T-helper 2 cell (primary cell): ENCODE data around the gene UBE2J2.
"Not testable (repeated sequence)": the region's sequence is repeated elsewhere in the genome, so short reads cannot be mapped to it uniquely, and the experiment has no call there.

Source experiments
- DNase-seq, 5 experiments: peaks; one replicate each; pipeline versions ENCODE4 v3.0.0 to v3.0.0-alpha.2; 2012 to 2022
- total RNA-seq, 2 donors: gene quantifications; one replicate each; lab custom pipeline; 2026; lab: John Stamatoyannopoulos, UW

UBE2J2 gene
- 32.3 to 32.7 reads per million in 2 donors for total RNA-seq

DNA sequence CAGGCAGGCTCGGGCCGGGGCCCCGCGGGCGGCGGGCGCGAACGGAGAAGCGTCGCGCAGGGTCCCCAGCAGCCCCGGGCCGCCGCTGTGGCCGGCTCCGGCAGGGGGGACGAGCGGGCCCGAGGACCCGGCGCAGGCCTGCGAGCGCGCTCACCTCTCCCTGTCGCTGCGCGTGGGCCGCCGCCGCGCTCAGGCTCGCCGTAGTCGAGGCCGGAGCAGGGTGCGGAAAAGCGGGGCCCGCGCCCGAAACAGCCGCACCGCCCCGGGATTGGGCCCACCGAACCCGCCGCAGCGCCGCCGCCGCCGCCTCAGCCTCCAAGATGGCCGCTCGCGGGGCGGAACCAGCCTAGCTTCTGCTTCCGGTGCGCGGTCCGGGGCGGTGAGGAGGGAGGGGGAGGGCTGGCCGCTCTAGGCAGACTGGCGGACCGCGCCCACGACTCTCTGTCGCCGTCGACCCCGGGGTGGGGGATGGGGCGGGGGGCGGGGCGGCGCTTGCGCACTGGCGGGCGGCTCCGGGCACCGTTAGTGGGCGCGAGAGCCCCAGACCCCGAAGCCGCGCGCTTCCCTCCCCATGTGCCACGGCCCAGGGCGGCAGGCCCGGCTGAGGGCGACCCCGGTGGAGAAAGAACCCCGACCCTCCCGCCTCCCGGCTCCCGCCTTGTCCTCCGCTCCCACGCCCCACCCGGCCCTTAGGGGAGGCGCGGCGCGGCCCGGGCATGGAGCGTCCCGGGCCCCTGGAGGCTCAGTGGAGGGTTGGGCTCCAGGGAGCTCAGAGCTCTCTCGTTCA lies at the start of gene UBE2J2:
Gene UBE2J2 (minus strand): TSS at position 343 of the 787 bp plus-strand sequence. CDS start 5,862 bp downstream, outside the sequence.
- peak; percentile 83 to 97 (median 89) for DNase-seq

DNA sequence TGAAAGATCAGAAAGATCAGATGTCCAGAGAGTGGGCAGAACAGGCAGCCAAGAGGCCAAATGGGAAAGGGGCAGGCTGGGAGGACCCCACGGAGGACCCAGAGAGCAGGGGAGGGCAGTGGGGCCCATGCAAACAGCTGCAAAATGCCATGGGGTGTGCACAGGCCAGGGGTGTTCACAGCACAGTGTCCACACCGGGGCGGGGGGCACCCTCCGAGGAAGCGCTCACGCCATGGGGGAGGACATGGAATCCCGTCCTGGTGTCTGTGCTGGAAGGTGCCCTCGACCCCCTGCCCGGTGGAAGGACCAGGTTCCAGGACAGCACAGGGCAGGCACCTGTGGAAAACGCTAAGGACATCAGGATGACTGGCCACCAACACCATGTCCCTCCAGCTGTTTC lies 49.3 kb upstream of the UBE2J2 start:
- DNase-seq, result no peak

DNA sequence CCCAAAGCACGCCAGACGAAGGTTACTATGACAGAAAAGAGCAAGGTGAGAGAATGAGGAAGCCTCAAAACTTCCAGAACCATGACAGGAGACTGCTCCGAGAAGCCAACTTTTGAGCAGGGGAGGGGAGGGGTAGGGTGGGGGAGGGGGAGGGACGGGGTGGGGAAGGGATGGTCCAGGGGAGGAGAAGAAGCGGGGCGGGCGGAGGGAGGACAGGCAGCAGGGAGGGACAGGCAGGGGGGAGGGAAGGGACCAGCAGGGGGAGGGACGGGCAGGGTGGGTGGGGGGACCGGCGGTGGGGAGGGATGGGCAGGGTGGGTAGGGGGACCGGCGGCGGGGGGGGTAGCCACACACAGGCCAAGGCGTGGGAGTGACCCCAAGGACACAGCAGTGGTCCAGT lies 48.8 kb upstream of the UBE2J2 start:
- DNase-seq, result no peak

DNA sequence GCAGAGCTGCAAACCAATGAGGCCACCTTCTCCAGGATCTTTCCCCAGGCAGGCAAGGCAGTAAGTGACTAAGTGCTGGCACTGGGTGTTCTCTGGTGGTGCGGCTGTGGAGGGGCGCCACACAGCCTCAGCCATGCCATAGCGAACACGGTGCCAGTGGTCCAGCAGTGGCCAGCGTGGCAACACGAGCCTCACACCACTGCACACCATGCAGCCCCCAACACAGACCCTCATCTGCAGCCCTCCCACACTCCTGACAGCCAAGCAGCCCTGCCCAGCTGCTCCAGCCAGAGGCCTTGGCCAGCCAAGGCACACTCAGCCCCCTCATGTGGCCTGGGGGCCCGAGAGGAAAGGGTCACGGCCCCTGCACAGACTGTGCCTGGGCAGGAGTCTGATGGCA lies 47.8 kb upstream of the UBE2J2 start:
- DNase-seq, result no peak

DNA sequence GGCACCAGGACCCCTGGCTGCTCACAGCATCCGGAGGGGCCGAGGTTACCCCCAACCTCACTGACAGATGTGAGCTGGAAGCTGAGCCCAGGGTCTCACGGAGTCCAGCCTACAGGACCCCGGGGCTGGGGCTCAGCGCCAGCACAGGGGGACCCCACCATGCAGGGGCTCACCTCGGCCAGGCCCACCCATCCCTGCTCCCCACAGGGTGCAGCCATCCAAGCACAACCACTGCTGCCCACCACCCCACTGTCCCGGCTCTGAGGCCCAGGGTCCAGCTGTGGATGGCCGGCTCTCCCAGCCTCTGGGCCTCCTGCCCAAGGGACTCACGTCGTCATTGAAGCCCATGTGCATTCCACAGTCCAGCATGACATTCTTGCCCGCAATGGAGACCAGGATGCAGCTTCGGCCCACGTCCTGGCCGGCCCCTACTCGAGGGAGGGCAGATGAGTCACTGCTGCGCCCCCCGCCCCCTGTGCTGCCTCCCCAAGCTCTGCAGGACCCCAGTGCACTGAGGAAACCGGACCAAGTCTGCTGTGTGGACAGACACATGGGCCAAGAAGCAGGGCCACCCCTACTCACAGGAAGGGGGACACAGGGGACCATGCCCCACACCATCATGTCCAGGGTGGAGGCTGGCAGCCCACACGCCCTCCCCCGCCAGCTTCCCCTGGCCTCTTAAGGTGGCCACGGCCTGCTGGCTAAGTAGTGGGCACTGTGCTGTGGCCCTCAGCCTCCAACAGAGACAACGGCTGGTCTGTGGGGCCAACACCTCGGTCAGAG lies 47.2 kb upstream of the UBE2J2 start:
- DNase-seq, result no peak

DNA sequence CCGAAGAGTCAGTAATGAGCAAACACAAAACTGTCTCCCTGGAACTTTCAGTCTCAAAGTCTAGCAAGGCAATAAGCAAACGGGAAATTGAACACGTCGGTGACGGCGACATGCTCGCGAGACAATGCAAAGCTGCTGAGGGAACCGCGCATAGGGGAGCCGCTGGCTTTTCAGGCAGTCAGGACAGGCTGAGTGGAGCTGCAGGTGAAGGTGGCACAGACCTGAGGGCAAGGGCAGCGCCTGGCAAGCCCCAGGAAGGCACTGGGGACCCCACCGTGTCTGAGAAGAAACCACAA lies 45.9 kb upstream of the UBE2J2 start:
- DNase-seq, result no peak

DNA sequence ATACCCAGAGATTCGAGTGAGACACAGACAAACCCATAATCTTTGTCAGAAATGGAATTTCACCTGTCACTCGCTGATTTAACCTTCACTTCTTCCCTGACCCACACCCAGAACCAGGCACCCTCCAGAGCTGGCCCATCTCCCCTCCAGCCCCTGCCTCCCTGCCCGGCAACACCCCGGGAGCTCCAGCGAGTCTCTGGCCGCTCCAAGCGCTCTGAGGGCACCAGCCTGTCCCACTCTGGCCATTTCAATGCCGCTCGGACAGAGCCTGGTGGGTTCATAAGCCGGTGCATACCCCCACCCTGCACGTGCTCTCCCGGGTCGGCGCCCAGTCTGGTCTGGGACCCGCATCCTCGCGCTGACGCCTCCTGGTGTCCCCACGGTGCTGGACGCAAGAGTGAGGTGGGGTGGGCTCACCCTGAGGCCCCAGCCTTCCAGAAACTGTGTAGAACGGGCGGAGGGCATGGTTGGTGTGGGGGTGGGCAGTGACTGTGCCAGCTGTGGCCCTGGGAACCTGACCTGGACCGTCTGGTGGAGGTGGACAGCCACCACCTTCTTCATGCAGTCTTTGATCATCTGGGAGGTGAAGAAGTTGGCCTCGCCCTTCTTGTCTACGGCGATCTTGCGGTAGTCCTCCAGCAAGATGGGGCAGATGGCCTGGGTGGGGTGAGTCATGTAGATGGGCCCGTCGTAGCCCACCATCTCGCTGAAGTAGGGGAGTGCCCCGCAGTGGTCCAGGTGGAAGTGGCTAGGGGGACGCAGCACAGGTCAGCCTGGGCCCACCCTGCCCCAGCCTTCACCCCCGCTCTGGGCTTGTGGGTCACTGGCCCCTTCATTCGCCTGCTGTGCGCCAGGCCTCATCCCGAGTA lies 45.4 kb upstream of the UBE2J2 start:
- DNase-seq, result no peak

DNA sequence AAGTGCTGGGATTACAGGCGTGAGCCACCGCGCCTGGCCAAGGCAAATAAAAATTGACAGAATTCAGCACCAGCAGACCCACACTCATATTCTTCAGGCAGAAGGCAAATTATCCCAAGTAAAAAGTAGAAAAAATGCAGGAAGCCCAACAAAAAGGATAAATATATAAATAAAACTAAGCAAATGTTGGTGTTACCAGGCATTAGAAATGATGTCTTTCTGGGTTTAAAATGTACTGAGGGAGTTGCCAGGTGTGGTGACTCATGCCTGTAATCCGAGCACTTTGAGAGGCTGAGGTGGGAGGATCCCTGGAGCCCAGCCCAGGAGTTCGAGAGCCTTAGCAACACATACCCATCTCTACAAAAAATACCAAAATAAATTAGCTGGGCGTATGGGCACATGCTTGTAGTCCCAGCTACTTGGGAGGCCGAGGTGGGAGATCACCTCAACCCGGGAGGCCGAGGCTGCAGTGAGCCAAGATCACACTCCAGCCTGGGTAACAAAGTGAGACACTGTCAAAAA lies 44.5 kb upstream of the UBE2J2 start:
- no peak for DNase-seq

DNA sequence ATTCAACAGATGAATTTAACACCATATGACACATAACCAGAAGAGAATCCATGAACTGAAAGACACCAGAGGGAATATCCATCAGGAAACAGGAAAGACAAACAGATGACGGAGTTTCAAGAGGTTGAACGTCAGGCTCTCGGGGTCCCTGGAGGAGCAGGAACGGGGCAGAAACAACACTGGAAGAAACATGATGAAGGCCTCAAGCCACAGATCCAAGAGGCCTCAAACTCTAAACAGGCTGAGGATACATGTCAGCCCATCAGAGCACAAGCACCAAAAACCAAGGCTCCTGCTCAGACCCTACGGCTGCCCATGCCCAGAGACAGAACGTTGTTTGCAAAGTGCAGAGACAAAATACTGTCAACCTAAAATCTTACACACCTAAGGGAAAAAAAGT lies 43.8 kb upstream of the UBE2J2 start:
- DNase-seq, result no peak

DNA sequence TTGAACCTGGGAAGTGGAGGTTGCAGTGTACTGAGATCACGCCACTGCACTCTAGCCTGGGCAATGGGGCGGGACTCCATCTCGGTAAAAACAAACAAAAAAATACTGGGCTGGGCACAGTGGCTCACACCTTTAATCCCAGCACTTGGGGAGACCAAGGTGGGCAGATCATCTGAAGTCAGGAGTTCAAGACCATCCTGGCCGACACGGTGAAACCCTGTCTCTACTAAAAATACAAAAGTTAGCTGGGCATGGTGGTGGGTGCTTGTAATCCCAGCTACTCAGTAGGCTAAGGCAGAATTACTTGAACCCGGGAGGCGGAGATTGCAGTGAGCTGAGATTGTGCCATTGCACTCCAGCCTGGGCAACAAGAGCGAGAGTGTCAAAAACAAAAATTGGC lies 42.5 kb upstream of the UBE2J2 start:
- DNase-seq, result not testable (repeated sequence)

DNA sequence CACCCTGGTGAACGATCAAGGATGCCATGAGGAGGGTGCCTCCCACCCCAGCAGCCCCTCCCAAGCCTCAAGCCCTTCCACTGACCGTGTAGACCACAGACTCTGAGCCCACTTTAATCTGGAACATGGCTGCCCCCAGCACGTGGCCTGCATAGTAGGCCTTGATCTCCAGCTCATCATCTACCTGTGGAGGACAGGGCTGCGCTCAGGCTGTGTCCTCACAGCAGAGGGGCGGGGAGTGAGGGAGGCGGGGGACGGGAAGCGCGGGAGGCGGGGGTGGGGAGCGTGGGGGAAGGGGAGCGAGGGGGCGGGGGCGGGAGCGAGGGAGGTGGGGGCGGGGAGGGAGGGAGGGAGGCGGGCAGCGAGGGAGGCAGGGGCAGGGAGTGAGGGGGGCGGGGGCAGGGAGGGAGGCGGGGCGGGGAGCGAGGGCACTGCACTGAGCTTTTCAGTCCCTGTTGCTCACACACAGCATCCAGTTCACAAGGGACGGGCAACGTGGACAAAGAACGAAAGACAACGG lies 41.8 kb upstream of the UBE2J2 start:
- DNase-seq, result no peak

DNA sequence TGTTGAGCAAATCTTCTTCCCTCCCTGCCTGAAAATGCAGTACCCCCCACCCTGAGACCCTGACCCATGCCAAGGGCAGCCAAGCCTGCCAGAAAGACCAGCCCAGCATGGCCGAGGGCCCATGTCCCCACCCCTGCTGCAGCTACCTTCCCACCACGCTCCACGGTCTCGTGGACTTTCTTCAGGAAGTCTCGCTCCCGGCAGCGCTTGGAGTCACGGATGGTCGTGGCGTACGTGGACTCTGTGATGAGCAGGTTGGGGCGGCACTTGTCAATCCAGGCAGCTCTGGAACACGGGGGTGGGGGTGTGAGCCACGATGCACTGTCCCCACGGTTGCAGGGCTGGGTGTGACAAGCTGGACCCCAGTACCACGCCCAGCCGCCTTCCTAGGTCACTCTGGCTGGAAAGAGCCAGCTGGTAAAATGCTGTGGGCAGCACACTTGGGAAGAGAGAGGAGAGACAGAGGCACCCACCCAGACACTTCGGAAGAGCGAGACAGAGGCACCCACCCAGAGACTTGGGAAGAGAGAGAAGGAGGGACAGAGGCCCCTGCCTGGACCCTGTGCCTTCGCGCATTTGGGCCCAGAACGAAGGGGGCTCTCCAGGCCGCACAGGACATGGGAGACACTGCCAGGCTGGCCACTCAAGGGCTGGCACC lies 41.2 kb upstream of the UBE2J2 start:
- DNase-seq, result no peak

DNA sequence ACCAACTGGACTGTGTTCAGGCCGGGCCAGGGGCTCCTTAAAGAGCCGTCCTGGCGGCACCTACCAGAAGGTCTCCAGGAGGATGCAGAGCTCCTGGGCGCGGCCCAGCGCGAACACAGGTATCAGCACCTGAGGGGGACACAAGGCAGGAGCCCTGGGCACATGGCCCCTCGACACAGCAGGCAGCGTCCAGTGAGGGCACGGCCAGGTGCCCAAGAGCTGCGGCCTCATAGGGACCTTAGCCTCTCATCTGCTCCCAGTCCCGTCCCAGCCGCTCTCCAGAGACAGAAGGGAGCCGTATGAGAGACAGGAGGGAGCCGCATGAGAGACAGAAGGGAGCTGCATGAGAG lies 40.6 kb upstream of the UBE2J2 start:
- no peak for DNase-seq

DNA sequence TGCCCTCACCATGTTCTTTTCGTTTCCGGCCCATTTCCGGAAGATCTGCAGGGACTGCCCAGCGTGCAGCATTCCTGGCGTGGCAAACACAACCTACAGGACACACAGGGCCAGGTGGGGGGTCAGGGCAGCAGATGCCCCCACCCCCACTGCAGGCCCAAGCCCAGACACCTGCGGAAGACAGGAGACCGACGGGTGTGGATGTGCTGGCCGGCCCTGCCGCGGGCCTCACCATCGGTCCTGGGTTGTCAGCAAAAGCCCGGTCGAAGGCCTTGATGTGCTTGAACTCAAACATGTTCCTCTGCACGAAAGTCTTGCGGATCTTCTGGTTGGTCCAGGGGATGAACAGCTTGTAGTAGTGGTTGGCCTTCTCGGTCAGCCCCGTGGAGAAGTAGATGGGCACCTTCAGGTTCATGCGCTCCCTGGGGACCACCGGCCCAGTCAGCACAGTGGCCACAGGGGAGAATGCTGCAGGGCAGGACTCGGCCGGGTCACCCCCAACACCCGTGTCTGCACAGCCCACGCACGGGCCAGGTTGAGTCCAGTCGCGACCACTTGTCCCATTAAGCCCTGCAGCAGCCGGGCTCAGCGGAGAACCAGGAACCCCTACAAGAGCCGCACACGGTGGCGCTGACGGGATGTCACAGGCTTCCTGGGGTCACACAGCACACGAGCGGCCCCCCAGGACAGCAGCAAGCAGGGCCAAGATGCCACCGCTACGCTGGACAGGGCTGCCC lies 40.0 kb upstream of the UBE2J2 start:
- DNase-seq, result no peak

DNA sequence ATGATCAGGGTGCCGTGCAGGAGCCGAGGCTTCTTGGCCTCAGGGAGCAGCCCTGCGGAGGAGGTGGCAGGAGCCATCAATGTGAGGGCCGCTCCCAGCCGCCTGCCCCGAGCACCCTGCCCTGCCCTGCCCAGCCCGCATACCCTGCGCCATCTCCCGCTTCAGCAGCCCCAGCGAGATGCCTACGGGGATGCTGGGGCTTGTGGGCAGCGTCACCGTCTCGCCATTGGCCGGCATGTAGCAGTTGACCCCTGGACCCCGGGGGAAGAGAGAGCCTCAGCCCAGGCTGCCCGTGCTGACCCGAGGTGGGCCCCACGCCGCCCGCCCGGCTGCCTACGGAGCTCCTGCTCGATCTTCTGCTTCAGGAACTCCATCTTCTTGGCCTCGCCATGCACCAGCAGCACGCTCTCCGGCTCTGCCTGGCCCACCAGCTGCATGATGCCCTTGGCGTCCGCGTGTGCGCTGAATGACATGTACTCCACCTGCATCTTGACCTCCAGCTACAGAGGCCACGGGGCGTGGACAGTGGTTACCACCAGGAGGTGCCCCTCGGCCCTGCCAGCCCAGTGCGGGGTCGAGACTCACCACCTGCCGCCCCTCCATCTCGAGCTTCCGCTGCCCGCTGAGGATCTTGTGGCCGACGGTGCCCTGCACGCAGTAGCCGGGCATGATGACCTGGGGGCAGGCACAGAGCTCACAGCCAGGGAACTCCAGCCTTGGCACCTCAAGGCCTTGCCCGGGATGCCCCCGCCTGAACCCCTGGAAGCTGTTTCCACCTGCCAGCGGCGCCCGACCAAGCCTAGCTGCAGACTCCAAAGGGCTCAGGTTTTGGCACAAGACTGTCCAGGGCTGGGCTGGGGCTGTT lies 39.0 kb upstream of the UBE2J2 start:
- DNase-seq, result no peak

DNA sequence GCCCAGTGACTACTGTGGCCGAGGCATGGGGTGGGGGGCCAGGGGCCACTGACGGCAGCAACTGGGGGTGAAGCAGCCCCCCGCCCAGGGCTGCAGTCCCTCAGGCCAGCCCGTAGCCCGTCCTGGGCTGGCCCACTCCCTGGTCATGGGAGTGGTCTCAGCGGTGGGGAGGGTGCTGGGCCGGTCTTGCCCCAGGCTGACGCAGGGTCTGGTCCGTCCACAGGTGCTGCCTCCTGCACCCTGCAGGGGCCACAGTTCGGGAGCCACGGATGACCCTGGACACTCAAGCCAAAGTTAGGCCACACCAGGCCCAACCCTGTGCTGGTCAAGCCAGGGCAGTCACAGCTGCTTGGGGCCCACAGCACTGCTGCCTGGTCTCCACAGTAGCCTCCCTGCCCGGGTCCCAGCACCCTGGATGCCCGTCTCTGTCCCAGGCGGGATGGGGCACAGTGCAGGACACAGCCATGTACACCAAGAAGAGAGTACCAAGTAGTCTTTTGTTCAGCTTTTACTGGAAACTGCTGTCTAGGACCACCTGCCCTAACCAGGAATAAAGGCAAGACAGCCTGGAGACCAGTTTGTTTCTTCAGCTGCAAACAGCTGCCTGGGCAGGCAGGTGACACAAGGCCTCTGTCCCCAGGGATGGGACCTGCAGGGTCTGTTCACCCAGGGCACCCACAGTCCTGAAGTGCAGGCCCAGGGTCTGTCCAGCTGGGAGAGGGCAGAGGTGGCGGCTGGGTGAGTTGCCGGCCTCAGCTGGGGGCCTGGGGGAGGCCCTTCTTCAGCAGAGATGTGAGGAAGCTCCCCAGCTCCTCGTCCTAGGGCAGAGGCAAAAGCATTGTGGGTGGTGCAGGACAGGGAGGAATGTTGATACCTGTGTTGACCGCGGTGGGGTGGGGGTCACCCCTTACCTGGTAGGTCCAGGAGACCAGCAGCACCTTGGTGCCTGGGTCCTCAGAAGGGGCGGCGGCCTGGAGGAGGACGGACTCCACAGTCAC lies 37.8 kb upstream of the UBE2J2 start:
- no peak for DNase-seq

DNA sequence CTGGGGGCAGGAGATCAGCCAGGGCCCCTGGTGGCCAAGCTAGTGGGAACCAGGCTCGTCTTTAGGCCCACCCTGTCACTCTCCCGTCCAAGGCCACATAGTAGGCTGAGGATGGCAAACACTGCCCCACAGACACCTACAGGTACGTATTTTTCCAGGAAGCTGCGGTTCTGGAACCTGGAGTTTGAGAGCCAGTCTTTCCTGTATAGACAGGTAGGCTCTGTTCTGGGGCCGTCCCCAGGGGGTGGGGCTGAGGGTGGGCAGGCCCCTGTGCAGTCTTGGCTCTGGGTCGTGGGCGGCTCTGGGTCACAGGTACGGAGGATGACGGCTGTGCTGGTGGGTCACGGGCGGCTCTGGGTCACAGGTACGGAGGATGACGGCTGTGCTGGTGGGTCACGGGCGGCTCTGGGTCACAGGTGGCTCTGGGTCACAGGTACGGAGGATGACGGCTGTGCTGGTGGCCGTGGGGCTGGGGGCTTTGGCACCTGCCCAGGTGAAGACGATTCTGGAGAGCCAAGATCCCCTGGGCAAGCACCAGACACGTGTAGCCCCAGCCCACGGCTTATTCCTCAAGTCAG lies 36.9 kb upstream of the UBE2J2 start:
- no peak for DNase-seq

DNA sequence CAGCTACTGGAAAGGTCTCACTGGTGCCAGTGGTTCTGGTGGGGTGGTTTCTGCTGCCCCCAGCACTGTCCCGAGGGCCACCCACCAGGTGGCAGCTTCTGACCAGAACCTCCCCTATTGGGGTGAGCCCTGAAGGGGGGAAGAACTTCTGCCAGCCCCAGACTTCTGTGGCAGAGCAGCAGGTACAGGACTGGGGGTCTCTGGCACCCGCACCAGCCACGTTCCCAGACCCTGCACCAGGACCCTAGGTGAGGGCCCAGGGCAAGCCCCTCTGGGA lies 36.4 kb upstream of the UBE2J2 start:
- DNase-seq, result no peak
